Stimulated activated CD4-positive, alpha-beta T cell treated with anti-CD3 and anti-CD28 coated beads, Interleukin-15, amount 100 ng/mL, for 48 hours (primary cell): Measurements from ENCODE around the gene GPR55.

Experiments
- DNase-seq, 2 donors: peaks; one replicate each; pipeline ENCODE4 v3.0.0-alpha.2; 2020; ENCODE audit warnings: low read depth in 2 of 2

GPR55 gene

GRCh38 chr2:230934231-230935129 is 9.4 kb upstream of the GPR55 start:
- no peak for DNase-seq

- no peak for DNase-seq
Observed at GRCh38 chr2:230933521-230934180, 8.6 kb upstream of the GPR55 start.

GRCh38 chr2:230932556-230933511 is 7.8 kb upstream of the GPR55 start:
- no peak for DNase-seq

DNA sequence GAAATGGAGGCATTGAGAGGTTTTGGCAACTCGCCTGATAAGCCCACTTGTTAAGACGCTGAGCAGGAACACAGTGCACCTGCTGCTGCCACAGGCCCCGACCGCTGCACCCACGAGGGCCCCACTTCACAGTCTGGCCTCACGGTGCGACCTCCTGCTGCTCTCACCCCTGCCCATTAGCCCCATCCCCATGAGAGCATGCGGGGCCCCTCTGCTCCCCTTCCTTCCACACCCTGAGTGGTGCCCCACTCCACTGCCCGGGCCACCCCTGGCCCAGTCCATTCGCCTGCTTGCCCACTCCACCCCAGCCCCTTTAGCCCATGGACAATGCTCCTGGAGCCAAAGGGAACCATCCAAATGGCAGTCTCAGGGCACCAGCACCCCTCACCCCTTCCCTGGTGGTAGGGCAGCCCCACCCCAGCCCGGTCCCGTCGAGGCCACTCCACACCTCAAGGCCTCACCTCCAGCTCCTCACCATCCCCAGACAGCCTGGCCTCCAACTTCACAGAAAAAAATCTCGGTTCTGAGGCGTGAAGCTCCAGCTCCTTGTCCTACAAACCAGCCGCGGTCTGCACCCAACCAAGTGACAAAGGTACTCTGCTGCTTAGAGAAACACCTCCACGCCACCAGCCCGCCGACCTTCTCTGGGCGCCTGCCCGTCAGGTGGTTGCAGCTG is 6.7 kb upstream of the GPR55 start:
- DNase-seq = no peak

DNA sequence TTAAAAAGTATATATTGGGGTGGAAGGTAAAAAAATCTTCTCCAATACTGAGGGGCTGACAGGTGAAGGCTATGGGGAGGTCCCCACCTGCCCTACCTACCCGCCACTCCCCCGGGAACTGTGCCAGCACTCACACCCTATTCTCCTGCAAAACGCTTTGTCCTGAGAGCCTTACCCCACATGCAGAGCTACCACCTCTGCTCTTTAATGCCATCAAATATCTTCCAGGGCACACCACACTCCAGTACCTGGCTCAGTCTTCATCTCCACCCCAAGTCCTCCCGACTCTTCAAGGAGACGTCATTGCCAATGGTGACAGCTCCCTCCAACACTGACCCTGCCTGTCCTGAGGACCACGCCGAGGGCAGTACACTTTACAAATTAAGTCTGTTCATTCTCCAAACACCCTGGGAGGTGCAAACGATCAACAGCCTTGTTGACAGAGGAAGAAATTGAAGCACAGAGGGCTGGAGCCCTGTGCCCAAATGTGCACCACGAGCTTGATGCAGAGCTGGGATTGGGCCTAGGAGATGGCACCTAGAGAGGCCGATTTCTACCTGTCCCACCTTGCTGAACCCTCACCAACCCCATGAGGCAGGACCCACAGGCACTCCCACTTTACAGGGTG is 6.0 kb upstream of the GPR55 start:
- DNase-seq = no peak

DNA sequence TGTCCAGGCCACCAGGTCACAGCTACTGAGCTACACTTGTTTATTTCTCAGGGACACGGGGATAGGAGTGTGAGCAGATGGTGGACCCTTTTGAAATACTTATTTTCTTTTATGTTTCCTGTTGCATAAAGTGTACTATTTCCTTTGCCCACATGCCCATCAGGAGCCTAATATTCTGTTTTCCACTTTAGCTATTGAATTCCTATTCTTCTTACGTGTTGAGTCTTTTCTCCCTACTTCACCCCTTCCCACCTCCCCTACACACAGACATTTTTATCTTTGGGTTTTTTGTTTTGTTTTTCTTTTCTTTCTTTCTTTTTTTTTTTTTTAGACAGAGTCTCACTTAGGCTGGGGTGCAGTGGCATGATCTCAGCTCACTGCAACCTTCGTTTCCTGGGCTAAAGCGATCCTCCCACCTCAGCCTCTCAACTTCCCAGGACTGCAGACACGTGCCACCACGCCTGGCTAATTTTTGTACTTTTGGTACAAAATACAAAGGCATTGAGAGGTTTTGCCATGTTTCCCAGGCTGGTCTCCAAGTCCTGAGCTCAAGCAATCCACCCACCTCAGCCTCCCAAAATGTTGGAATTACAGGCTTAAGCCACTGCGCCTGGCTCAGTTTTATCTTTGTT is 5.2 kb upstream of the GPR55 start:
- DNase-seq = no peak

- DNase-seq = no peak
Observed at GRCh38 chr2:230929381-230930148, 4.5 kb upstream of the GPR55 start.

DNA sequence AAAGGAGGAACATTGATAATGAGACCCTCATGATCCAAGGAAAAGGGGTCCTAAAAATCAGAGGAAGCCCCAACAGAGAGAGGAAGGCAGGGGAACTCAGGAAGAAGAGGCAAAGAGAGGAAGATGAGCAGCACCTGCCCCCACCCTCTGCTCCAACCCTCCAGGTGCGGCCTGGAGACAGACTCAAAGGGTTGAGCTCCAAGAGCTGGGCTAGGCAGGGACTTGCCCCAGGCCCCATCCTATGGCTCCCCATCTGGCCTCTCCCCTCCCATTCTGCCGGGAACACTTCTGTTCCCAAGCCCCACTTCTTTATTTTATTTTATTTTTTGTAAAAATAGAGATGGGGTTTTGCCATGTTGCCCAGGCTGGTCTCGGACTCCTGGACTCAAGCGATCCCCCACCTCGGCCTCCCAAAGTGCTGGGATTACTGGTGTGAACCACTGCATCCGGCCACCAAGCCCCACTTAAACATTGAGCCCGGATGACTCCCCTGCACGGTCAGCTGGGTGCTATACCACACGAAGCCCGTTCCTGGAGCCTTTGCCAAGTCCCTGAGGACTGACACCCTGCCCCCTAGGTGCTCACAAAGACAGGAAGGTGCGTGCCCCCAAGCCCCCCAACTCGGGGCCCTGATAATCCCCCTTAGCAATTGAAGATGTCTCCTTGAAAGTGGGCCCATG is 3.8 kb upstream of the GPR55 start:
- no peak for DNase-seq

GRCh38 chr2:230927711-230928341 is 2.8 kb upstream of the GPR55 start:
- no peak for DNase-seq

DNA sequence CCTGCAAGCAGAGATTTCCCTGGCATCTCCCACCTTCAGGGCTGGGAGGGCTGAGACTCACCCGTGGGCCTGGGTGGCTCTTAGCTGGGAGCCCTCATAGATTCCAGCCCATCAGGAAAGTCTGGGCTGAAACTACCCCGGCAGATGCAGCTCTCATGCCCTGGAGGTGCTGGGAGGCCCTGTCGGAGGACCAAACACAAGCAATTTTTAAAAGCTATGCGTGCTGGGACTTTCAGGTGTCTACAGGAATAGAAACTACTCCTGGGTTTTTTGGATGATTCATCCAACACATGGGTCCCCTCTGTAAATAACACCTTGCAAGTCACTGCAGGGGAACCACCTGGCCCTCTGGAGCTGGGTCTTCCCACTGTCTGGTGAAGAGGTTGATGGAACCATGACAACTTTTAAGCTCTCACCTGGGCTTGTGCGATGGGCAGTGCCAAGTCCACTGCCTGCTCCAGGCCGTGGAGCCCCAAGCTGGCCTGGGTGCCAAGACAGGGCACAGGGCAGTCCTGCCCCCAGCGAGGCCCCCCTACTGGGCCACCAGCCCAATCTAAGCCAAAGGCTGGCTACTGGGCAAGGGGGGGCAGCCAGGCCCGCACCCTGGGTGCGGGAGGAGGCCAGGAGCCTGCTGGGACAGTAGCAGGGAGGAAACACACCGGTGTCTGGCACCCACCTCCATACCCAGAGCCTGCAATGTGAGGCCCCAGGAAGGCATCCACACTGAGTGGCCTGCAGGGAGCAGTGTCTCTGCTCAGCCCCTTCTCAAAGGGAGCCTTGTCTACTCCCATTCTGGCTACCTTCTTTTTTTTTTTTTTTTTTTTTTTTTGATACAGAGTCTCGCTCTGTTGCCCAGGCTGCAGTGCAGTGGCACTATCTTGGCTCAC is 1.1 kb upstream of the GPR55 start:
- DNase-seq = no peak

GRCh38 chr2:230925443-230925878 is 419 bp upstream of the GPR55 start:
- DNase-seq = no peak

GRCh38 chr2:230924092-230924469 is 961 bp downstream of the GPR55 start:
- no peak for DNase-seq

- DNase-seq = no peak
Observed at GRCh38 chr2:230922951-230923717, 1.9 kb downstream of the GPR55 start.

GRCh38 chr2:230921806-230922595 is 3.0 kb downstream of the GPR55 start:
- DNase-seq = no peak

GRCh38 chr2:230920167-230920566 is 4.9 kb downstream of the GPR55 start:
- DNase-seq = no peak

- DNase-seq = no peak
Observed at GRCh38 chr2:230919681-230920080, 5.4 kb downstream of the GPR55 start.
